Smooth muscle cell (in vitro differentiated cells): ENCODE measurements around the gene XYLB. TPM values are rescaled to one million over a fixed set of nuclear protein-coding genes. Genes with fewer than 3 reads are reported as not detected.

Experiments
- DNase-seq: peaks from one replicate; lab custom pipeline; 2025; ENCODE audit not compliant: unreplicated experiment; lab: John Stamatoyannopoulos, UW
- H2AFZ ChIP-seq: fragments of 200-600 bp; sonication (generic); 2 replicates; pipeline ENCODE4 v1.6.0; 2016; ENCODE audit warnings: antibody characterized with exemption, low read depth, mild to moderate bottlenecking
- H3F3A ChIP-seq: fragments of 200-600 bp; sonication (generic); 2 replicates; pipeline ENCODE4 v1.6.0; 2017; ENCODE audit warnings: antibody characterized with exemption, low read depth
- H3K27ac ChIP-seq: fragments of 200-600 bp; sonication (generic); 2 replicates; pipeline ENCODE4 v1.5.1; 2016; ENCODE audit warnings: low read depth, mild to moderate bottlenecking
- H3K27me3 ChIP-seq: fragments of 200-600 bp; sonication (generic); 2 replicates; pipeline ENCODE4 v1.6.1; 2016; ENCODE audit warnings: low read depth, mild to moderate bottlenecking
- H3K36me3 ChIP-seq: fragments of 200-600 bp; sonication (generic); 2 replicates; pipeline ENCODE4 v1.5.1; 2016; ENCODE audit warnings: low read depth
- H3K4me1 ChIP-seq: fragments of 200-600 bp; sonication (generic); 2 replicates; pipeline ENCODE4 v1.5.1; 2016; ENCODE audit warnings: low read depth
- H3K4me2 ChIP-seq: fragments of 200-600 bp; sonication (generic); 2 replicates; pipeline ENCODE4 v1.6.0; 2016; ENCODE audit warnings: mild to moderate bottlenecking
- H3K4me3 ChIP-seq: fragments of 200-600 bp; sonication (generic); 2 replicates; pipeline ENCODE4 v1.5.1; 2016; ENCODE audit warnings: mild to moderate bottlenecking
- H3K79me2 ChIP-seq: fragments of 200-600 bp; sonication (generic); 2 replicates; pipeline ENCODE4 v1.6.0; 2016; ENCODE audit warnings: low read depth, mild to moderate bottlenecking
- H3K9ac ChIP-seq: fragments of 200-600 bp; sonication (generic); 2 replicates; pipeline ENCODE4 v1.6.0; 2016; ENCODE audit warnings: low read depth
- H3K9me3 ChIP-seq: fragments of 200-600 bp; sonication (generic); replicated peaks from 2 replicates; pipeline ENCODE4 v1.5.1; 2016; ENCODE audit warnings: low read depth
- H4K20me1 ChIP-seq: fragments of 200-600 bp; sonication (generic); 2 replicates; pipeline ENCODE4 v1.6.0; 2016; ENCODE audit warnings: low read depth
- CTCF ChIP-seq: fragments of 200-600 bp; sonication (generic); IDR thresholded peaks from 2 replicates; pipeline ENCODE4 v1.5.1; 2017; ENCODE audit warnings: borderline replicate concordance, mild to moderate bottlenecking, antibody characterized with exemption; ENCODE audit not compliant: insufficient read depth, poor library complexity, severe bottlenecking
- WGBS: methylation state at CpG from one replicate; pipeline ENCODE4 v1.1.7; 2016; ENCODE audit warnings: low lambda C conversion rate; 5-methylcytosine and 5-hydroxymethylcytosine counted together
- polyA plus RNA-seq: library from polyadenylated mRNA; unstranded; fragments of >200 nt; fragmentation: Nextera tagmentation; extraction: Ambion mirVana; gene quantifications from 2 replicates; pipeline ENCODE4 v1.2.1, GENCODE V29; 2016
- total RNA-seq: library from RNA; depleted of rRNA; stranded (reverse); fragments of >200 nt; gene quantifications from 2 replicates; pipeline ENCODE4 v1.2.3, GENCODE V29; 2014

Gene XYLB
- total and polyA plus RNA-seq, 2 experiments from 2014 or later: 0.40 to 1.5 TPM

- TF ChIP-seq CTCF: no peak
- H3K4me3 ChIP-seq: no peak overlapping the region
Measured at GRCh38 chr3:38362825-38363224, 16.2 kb downstream of the XYLB start.

GRCh38 chr3:38364721-38365400 is 18.3 kb downstream of the XYLB start:
- H3K79me2 ChIP-seq: no peaks in the 10 kb centered on the region
- no peak overlapping the region for H3K4me2 ChIP-seq
- no peak overlapping the region for H3K27ac ChIP-seq
- no peaks in the 10 kb centered on the region for H3K36me3 ChIP-seq
- no peaks in the 10 kb centered on the region for H3K4me1 ChIP-seq
- no peaks in the 10 kb centered on the region for H3F3A ChIP-seq
- H3K9me3 ChIP-seq: no peaks in the 10 kb centered on the region
- no peak for TF ChIP-seq CTCF
- no peak for DNase-seq
- H3K4me3 ChIP-seq: no peak overlapping the region
- no peaks in the 10 kb centered on the region for H4K20me1 ChIP-seq
- no peaks in the 10 kb centered on the region for H3K27me3 ChIP-seq
- 94% methylated on average over 6 of the region's 6 CpGs for WGBS
- no peak overlapping the region for H3K9ac ChIP-seq
- H2AFZ ChIP-seq: no peak overlapping the region

More at GRCh38 chr3:38362825-38363224, 16.2 kb downstream of the XYLB start:
- H3K4me1 ChIP-seq: no peaks in the 10 kb centered on the region
- no peaks in the 10 kb centered on the region for H4K20me1 ChIP-seq
- no peaks in the 10 kb centered on the region for H3K27me3 ChIP-seq
- WGBS: 71% methylated on average over 9 of the region's 9 CpGs
- no peak overlapping the region for H3K27ac ChIP-seq
- no peaks in the 10 kb centered on the region for H3K79me2 ChIP-seq
- no peaks in the 10 kb centered on the region for H3K36me3 ChIP-seq
- H3K9me3 ChIP-seq: no peaks in the 10 kb centered on the region
- no peak overlapping the region for H3K9ac ChIP-seq
- H3K4me2 ChIP-seq: no peak overlapping the region
- H2AFZ ChIP-seq: no peak overlapping the region
- no peak for DNase-seq
- no peaks in the 10 kb centered on the region for H3F3A ChIP-seq

- no peak for DNase-seq
- Histone ChIP-seq H3K9me3 (no peaks in the 10 kb centered on the region), H3K4me3 (no peak overlapping the region), H3K4me1 (no peaks in the 10 kb centered on the region), H2AFZ (no peak overlapping the region), H3K36me3 (no peaks in the 10 kb centered on the region), H3K4me2 (no peak overlapping the region), H3K9ac (no peak overlapping the region), H3F3A (no peaks in the 10 kb centered on the region), H3K79me2 (no peaks in the 10 kb centered on the region), H3K27ac (no peak overlapping the region), H3K27me3 (no peaks in the 10 kb centered on the region), H4K20me1 (no peaks in the 10 kb centered on the region)
- no peak for TF ChIP-seq CTCF
- WGBS: 98% methylated on average over 13 of the region's 13 CpGs
Measured at GRCh38 chr3:38365469-38366062, 19.0 kb downstream of the XYLB start.

GRCh38 chr3:38366082-38366481 is 19.5 kb downstream of the XYLB start:
- Histone ChIP-seq H3K4me1 (no peaks in the 10 kb centered on the region), H3K27me3 (no peaks in the 10 kb centered on the region), H3K27ac (no peak overlapping the region), H3K79me2 (no peaks in the 10 kb centered on the region), H3K9me3 (no peaks in the 10 kb centered on the region), H3K4me2 (no peak overlapping the region), H3K36me3 (no peaks in the 10 kb centered on the region), H3K4me3 (no peak overlapping the region), H3K9ac (no peak overlapping the region), H4K20me1 (no peaks in the 10 kb centered on the region), H2AFZ (no peak overlapping the region), H3F3A (no peaks in the 10 kb centered on the region)
- DNase-seq: no peak
- no peak for TF ChIP-seq CTCF
- 95% methylated on average over 3 of the region's 3 CpGs for WGBS
